Measurements from ENCODE around the gene RGS9.

DNA sequence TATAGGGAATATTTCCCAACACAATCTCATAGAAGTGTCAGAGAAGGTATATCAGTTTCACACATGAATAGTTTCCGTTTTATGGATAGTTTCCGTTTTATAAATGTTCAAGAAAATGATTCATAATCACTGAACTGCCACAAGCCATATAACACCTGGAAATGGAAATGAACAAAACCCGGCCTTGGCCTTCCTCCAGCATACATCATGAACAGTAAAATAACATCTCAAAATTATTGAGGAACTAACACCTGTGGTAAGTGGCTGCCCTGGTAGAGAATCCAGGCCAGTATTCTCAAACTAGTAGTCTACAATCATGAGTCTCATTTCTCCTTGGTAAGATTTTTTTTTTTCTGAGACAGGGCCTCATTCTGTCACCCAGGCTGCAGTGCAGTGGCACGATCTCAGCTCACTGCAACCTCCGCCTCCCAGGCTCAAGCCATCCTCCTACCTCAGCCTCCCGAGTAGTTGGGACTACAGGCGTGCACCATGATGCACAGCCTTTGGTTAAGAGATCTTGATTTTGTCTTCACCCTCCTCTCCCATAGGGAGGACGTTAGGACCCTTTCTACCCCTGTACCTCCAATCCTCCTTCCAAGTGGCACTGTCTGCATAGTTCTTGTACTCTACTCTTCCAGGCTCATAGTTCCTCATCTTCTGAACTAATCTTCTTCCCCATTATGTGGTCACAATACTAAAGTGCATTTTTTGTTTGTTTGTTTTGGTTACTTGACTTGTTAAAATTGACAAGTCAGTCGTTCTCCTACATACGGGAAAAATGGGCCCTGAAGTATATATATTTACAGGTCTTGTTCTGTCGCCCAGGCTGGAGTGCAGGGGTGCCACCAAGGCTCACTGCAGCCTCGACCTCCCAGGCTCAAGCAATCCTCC is 15.0 kb upstream of the RGS9 start:
- TF ChIP-seq POLR2A (IDR thresholded peaks at IDR 0.05) (no peak), EP300 (IDR thresholded peaks at IDR 0.05) (no peak), POLR2AphosphoS5 (IDR thresholded peaks at IDR 0.05) (no peak)
- TF ChIP-seq, protein P1, sequence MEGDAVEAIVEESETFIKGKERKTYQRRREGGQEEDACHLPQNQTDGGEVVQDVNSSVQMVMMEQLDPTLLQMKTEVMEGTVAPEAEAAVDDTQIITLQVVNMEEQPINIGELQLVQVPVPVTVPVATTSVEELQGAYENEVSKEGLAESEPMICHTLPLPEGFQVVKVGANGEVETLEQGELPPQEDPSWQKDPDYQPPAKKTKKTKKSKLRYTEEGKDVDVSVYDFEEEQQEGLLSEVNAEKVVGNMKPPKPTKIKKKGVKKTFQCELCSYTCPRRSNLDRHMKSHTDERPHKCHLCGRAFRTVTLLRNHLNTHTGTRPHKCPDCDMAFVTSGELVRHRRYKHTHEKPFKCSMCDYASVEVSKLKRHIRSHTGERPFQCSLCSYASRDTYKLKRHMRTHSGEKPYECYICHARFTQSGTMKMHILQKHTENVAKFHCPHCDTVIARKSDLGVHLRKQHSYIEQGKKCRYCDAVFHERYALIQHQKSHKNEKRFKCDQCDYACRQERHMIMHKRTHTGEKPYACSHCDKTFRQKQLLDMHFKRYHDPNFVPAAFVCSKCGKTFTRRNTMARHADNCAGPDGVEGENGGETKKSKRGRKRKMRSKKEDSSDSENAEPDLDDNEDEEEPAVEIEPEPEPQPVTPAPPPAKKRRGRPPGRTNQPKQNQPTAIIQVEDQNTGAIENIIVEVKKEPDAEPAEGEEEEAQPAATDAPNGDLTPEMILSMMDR (IDR thresholded peaks at IDR 0.05), result no peak

All from stomach (tissue), 4 donors.